HG03469 (cell line): Measurements from ENCODE around the gene KCTD1.
"Not testable (repeated sequence)": the region's sequence is repeated elsewhere in the genome, so short reads cannot be mapped to it uniquely, and the experiment has no call there.

ENCODE experiments used
- ATAC-seq: cut with Tn5 transposase; IDR thresholded peaks from one replicate; pipeline ENCODE4 v1.9.1; 2021; ENCODE audit warnings: mild to moderate bottlenecking, moderate library complexity, moderate number of reproducible peaks; ENCODE audit not compliant: unreplicated experiment

Gene KCTD1

GRCh38 chr18:26459884-26460283 is 88.5 kb downstream of the KCTD1 start:
- no peak for ATAC-seq

DNA sequence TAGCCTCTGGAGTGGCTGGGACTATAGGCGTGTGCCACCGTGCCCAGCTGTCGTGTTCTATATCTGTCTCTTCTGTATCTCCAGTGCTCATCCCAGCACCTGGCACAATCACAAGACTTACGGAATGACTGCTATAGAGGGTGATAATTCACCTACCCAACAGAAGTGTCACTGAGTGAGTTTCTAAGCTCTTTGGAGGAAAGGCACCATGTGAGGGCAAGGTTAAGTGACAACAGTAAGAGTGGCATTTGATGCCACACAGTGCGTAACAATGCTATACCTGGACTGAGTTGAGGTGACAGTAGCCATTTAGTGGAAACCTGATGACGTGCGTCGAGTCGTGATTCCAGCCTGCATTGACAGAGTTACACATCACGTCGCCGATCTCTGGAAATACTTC is 89.0 kb downstream of the KCTD1 start:
- ATAC-seq, result no peak

GRCh38 chr18:26458526-26459232 is 89.7 kb downstream of the KCTD1 start:
- peak; percentile 69 for ATAC-seq

GRCh38 chr18:26457611-26458353 is 90.6 kb downstream of the KCTD1 start:
- ATAC-seq, result no peak

DNA sequence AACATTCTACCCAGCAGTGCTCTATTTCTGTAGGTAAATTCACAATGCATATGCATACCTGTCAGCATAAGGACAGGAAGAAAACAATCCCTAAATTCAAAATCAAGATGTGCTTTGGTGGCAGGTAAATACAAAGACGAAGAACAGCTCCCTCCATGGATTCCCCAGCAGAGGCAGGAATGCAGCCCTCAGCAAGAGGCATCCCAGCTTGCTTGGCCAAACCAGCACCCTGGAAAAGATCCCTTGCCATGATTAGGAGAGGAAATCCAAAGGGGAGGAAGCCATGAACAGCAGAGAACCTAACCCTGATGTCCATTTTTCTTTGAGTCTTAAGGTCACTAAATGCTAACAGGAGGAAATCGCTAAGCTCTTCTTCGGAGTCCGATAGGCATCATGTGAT is 91.2 kb downstream of the KCTD1 start:
- no peak for ATAC-seq

- ATAC-seq, result no peak
Measured at GRCh38 chr18:26456070-26456491, 92.3 kb downstream of the KCTD1 start.

- no peak for ATAC-seq
Measured at GRCh38 chr18:26455639-26456038, 92.7 kb downstream of the KCTD1 start.

DNA sequence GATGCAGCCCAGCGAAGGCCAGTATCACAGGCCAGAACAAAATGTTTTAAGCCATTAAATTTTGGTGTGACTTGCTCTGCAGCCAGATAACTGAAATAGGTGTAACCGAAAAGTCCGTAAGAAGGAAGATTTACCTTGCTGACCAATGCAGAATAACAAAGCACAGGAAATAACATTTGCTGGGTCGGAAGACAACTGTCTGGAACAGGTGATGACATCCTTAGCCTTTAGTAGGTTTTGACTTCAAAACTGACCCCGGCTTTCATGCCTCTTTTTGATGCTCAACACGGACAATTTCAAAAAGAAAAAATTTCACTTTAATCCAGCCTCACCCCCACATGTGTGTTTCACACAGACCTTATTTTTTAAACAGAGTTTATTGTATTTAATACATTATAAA is 93.7 kb downstream of the KCTD1 start:
- ATAC-seq, result no peak

DNA sequence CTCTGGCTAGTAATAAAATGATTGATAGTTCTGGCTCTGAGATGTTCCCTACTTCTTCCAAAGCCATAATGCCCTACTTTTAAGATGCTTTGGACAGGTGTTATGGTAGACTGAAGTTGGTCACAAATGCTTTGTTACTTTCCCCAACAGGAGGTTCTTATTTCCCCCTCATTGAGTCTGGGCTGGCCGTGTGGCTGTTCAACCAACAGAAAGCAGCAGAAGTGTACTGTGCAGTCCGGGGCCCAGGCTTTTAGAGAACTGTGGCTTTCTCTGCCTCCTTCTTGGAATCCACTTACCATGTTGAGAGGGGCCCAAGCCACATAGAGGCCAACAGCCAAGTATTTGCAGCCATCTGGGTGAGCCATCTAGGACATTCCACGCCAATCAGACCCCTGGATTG is 94.2 kb downstream of the KCTD1 start:
- ATAC-seq, result no peak

DNA sequence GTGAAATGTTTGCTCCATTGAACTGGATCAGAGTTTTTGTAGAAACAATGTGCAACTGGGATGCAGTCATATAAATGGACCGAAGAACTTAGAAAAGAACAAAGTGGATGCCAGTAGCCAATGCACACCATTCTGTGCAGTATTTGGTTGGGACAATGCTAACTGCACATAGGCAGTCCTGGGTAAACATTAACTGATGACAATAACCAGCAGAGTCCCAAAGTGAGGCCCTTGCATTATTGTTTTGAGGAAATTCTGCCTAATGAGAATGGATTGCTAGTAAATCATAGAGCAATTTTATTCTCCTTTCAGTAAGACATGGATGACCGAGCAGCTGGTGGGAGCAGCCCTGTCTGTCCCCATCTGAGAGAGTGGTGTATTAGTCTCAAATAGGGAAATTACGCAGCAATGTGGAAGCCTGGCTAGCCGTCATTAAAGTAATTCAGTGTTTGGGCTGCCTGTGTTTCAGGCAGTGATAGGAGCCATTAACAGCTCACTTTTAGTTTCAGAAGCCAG is 94.9 kb downstream of the KCTD1 start:
- ATAC-seq, result no peak

DNA sequence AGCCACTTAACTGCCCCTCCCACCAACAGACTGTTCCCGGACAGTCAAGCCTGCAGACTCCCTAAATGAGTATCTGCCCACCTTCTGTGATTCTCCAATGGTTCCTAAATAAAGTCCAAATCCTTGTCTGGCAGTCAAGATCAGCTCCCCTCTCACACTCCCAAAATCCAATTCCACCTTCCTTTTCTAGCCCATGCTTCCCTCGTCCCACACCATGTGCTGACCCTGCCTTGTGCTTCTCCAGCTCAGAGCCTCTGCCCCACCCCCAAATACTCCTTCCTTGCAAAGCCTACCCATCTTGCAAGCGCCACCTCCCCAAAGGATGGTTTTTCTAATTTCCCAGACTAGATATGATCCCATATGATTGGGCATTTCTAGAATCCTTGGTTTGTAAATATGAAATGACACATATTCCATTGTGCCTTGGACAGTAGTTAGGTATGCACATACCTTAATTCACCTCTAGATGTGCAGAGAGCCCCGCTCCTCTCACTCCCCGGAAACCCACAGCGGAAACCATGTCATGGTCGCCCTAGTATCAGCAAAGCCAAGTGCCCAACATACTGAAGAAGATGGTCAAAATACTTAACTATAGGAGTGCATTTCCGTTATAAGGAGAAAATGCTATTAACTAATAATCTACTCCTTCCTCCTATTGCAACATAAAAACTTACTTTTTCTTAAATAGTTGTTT is 97.2 kb downstream of the KCTD1 start:
- ATAC-seq, result no peak

- peak; percentile 54 for ATAC-seq
Measured at GRCh38 chr18:26448714-26449159, 99.6 kb downstream of the KCTD1 start.

- ATAC-seq, result no peak
Measured at GRCh38 chr18:26443853-26444252, 104.5 kb downstream of the KCTD1 start.

DNA sequence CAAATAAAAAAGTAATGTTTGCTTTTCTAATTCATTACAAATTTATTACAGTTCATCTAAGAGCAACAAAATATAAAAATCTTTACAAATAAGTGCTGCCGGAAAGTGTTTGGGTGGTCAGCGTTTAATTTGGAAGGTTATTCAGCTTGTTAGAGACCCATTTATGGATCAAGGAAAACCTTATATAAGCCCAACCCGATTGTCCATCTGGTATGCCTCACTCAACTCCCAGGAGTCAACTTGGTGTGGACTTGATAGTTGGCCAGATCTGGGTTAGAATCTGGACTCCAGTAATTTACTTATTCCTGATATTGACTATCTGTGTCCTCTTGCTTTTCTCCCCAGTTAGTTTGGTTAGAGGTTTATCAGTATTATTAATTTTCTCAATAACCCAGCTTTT is 106.2 kb downstream of the KCTD1 start:
- ATAC-seq, result no peak

- no peak for ATAC-seq
Measured at GRCh38 chr18:26440644-26441043, 107.7 kb downstream of the KCTD1 start.

DNA sequence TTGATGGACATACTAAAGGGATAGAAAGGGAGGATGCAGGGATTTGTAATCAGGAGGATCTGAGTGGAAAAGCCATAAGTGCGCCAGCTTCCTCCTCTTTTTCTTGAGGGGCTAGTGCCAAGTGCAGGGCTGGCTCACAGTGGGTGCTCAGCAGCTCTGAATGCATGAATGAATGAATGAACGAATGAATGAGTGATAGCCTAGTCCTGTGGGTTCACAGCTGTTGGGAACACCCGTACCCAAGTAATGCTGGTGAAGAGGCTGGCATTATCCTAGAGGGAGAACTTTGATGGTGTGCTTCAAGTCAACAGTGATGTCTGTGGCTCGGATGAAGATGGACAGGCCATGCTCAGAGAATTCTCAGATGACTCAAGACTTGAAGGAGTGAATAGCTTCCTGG is 108.8 kb downstream of the KCTD1 start:
- ATAC-seq, result no peak

GRCh38 chr18:26438980-26439379 is 109.4 kb downstream of the KCTD1 start:
- ATAC-seq, result peak; percentile 100

- ATAC-seq, result not testable (repeated sequence)
Measured at GRCh38 chr18:26437634-26438033, 110.7 kb downstream of the KCTD1 start.

DNA sequence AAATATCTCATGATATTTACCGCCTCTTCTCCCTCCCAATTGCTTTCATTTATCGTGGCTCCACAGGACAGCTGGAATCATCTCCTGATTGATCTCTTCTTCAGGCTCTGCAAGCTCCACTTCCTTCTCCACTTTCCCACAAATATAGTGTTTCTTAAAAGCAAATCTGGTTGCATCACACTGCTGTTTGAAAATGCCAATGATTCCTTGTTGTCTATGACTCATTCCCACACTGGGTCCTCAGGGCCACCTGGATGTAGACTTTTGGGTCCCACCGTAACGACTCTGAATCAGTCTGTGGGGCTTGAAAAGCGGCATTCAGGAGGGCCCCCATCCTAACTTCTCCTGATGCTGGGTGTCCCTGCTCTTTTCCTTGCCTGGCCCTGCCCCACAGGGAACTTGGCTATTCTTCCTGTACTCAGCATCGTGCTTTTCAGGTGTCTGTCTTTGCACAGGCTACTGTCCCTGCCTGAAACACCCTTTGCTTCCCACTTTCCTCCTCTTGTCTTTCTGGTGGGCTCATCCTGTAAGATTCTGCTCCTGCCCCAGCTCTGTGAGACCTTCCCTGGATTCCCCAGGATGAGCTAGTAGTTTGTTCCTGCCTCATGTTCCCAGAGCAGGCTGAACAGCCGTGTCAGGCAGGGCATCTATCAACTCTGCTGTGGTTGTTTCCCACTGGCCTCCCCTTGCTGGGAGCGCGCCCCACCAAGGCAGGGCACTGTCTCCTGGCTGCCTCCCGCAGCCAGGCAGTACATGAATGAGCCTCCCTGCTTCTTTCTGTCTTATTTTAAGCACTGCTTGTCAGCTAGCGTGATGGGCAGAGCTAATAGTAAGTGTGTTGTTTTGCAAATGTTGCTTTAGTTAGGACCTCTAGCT is 111.9 kb downstream of the KCTD1 start:
- ATAC-seq, result no peak

DNA sequence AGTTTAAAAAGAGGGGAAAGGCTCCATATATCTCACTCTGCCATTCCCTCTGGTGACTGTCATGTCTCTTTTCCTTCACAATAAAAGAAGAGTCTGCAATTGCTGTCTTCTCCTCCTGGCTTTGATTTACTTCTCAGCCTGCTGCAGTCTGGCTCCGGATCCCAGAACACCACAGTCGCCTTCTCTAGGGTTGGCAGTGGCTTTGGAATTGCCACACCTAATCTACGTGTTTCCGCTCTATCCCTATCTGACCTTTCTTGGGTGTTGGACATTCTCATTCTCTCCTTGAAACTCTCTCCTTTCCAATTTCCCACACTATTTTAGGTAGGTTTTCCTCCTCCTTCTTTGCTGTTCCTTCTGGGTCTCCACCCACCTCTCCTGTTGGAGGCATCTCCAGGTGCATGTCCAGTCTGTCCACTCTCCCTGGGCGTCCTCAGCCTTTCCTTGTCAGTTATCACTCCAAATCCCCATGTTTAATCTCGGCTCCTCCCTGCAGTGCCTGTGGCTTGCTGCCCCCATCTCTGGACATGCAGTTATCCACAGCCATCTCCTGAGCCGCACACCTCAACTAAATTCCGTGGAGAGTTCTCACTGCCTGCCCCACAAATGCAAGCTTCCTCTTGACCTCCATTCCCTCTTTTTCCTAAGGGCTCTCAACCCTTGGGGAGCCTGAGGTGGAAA is 112.8 kb downstream of the KCTD1 start:
- ATAC-seq, result no peak
